ENCODE data around the gene OR1L1.

OR1L1 gene

GRCh38 chr9:122642226-122642625 is 19.3 kb upstream of the OR1L1 start:
- no peak overlapping the region for H3K4me3 ChIP-seq (ENCODE audit: low read depth, low read length, poor library complexity, severe bottlenecking)
- H3K27me3 ChIP-seq (ENCODE audit: insufficient read depth, low read length): no peaks in the 10 kb centered on the region
- H3K4me2 ChIP-seq (ENCODE audit: low read length): no peak overlapping the region
- H2AFZ ChIP-seq (ENCODE audit: low read length): no peak overlapping the region
- TF ChIP-seq CTCF (IDR thresholded peaks at IDR 0.05; ENCODE audit: low read length): no peak
- no peak for TF ChIP-seq EZH2 (IDR thresholded peaks at IDR 0.05; ENCODE audit: borderline replicate concordance, low read length)
- no peaks in the 10 kb centered on the region for H3K4me1 ChIP-seq (ENCODE audit: insufficient read depth, low read length, severe bottlenecking)
- H3K9me3 ChIP-seq (ENCODE audit: low read length): no peaks in the 10 kb centered on the region
- H3K9me2 ChIP-seq (ENCODE audit: low read depth, low read length): no peaks in the 10 kb centered on the region
- H3F3A ChIP-seq (ENCODE audit: insufficient read depth, low read length): no peaks in the 10 kb centered on the region
- H4K20me1 ChIP-seq (ENCODE audit: insufficient read depth, low read length): no peaks in the 10 kb centered on the region
- H3K36me3 ChIP-seq (ENCODE audit: insufficient read depth, low read length): no peaks in the 10 kb centered on the region
- no peaks in the 10 kb centered on the region for H3K79me2 ChIP-seq (ENCODE audit: insufficient read depth, low read length)
- H3K9ac ChIP-seq (ENCODE audit: low read length): no peak overlapping the region
- no peak overlapping the region for H3K27ac ChIP-seq (ENCODE audit: low read depth, low read length, poor library complexity, severe bottlenecking)

- H3K4me3 ChIP-seq (ENCODE audit: low read depth, low read length, poor library complexity, severe bottlenecking): no peak overlapping the region
- H4K20me1 ChIP-seq (ENCODE audit: insufficient read depth, low read length): no peaks in the 10 kb centered on the region
- H3K36me3 ChIP-seq (ENCODE audit: insufficient read depth, low read length): no peaks in the 10 kb centered on the region
- H2AFZ ChIP-seq (ENCODE audit: low read length): no peak overlapping the region
- no peaks in the 10 kb centered on the region for H3F3A ChIP-seq (ENCODE audit: insufficient read depth, low read length)
- no peaks in the 10 kb centered on the region for H3K9me2 ChIP-seq (ENCODE audit: low read depth, low read length)
- no peaks in the 10 kb centered on the region for H3K79me2 ChIP-seq (ENCODE audit: insufficient read depth, low read length)
- no peaks in the 10 kb centered on the region for H3K9me3 ChIP-seq (ENCODE audit: low read length)
- H3K27me3 ChIP-seq (ENCODE audit: insufficient read depth, low read length): no peaks in the 10 kb centered on the region
- H3K9ac ChIP-seq (ENCODE audit: low read length): no peak overlapping the region
- H3K4me2 ChIP-seq (ENCODE audit: low read length): no peak overlapping the region
- H3K27ac ChIP-seq (ENCODE audit: low read depth, low read length, poor library complexity, severe bottlenecking): no peak overlapping the region
- H3K4me1 ChIP-seq (ENCODE audit: insufficient read depth, low read length, severe bottlenecking): no peaks in the 10 kb centered on the region
- TF ChIP-seq CTCF (IDR thresholded peaks at IDR 0.05; ENCODE audit: low read length) (no peak), EZH2 (IDR thresholded peaks at IDR 0.05; ENCODE audit: borderline replicate concordance, low read length) (no peak)
Measured at GRCh38 chr9:122656378-122656777, 5.1 kb upstream of the OR1L1 start.

GRCh38 chr9:122657527-122657926 is 4.0 kb upstream of the OR1L1 start, which contains the start of gene OR1B1:
OR1B1 (minus strand) TSS chr9:122657627.
- Histone ChIP-seq H3K79me2 (ENCODE audit: insufficient read depth, low read length) (no peaks in the 10 kb centered on the region), H3K27ac (ENCODE audit: low read depth, low read length, poor library complexity, severe bottlenecking) (no peak within 1 kb of the TSS), H3K27me3 (ENCODE audit: insufficient read depth, low read length) (no peaks in the 10 kb centered on the region), H3K9me2 (ENCODE audit: low read depth, low read length) (no peaks in the 10 kb centered on the region), H4K20me1 (ENCODE audit: insufficient read depth, low read length) (no peaks in the 10 kb centered on the region), H3K4me3 (ENCODE audit: low read depth, low read length, poor library complexity, severe bottlenecking) (no peak within 1 kb of the TSS), H3K36me3 (ENCODE audit: insufficient read depth, low read length) (no peaks in the 10 kb centered on the region), H3K4me1 (ENCODE audit: insufficient read depth, low read length, severe bottlenecking) (no peaks in the 10 kb centered on the region), H3K4me2 (ENCODE audit: low read length) (no peak within 1 kb of the TSS), H3K9ac (ENCODE audit: low read length) (no peak within 1 kb of the TSS), H3F3A (ENCODE audit: insufficient read depth, low read length) (no peaks in the 10 kb centered on the region), H3K9me3 (ENCODE audit: low read length) (no peaks in the 10 kb centered on the region), H2AFZ (ENCODE audit: low read length) (no peak within 1 kb of the TSS)
- no peak for TF ChIP-seq EZH2 (IDR thresholded peaks at IDR 0.05; ENCODE audit: borderline replicate concordance, low read length)
- no peak for TF ChIP-seq CTCF (IDR thresholded peaks at IDR 0.05; ENCODE audit: low read length)
